ENCODE data around the gene MLF2. TPM values are rescaled to one million over a fixed set of nuclear protein-coding genes. Genes with fewer than 3 reads are reported as not detected.
A peak's percentile ranks its signal among the peaks of the same experiment; 100 is the strongest.

MLF2 gene
- total and polyA plus RNA-seq, 9 of the 15 experiments (the other 6 are each of a cell fraction or from before 2014, with no cell fraction given) = 11.4 to 190 (median 139) TPM

- no peak for TF ChIP-seq ZMIZ1 (IDR thresholded peaks at IDR 0.05; ENCODE audit: low read depth in 2 of 2, low read length in 2 of 2)
- peak; percentile 91 for TF ChIP-seq ATF7 (IDR thresholded peaks at IDR 0.05)
- TF ChIP-seq MGA (IDR thresholded peaks at IDR 0.05) = peak; percentile 98
- TF ChIP-seq ZNF444 (CRISPR knock-in tag; IDR thresholded peaks at IDR 0.05) = no peak
- no peak for TF ChIP-seq PBX2 (CRISPR knock-in tag; IDR thresholded peaks at IDR 0.05; ENCODE audit: low read depth)
- peak; percentile 94 for TF ChIP-seq PBX2 (tag; conservative IDR thresholded peaks at IDR 0.05; ENCODE audit: low read depth)
- no peak for TF ChIP-seq HEY1 (CRISPR knock-in tag; IDR thresholded peaks at IDR 0.05; ENCODE audit: borderline replicate concordance)
- TF ChIP-seq POLR2AphosphoS5 (IDR thresholded peaks at IDR 0.05; ENCODE audit: control insufficient read depth, insufficient read depth, low read depth, low read length) = peak; percentile 35
Measured at GRCh38 chr12:6723607-6724408, 29.1 kb downstream of the MLF2 start, which contains the start of gene COPS7A (continued).

Data from K562 (cell line).